ENCODE results near the gene RBM7.

DNA sequence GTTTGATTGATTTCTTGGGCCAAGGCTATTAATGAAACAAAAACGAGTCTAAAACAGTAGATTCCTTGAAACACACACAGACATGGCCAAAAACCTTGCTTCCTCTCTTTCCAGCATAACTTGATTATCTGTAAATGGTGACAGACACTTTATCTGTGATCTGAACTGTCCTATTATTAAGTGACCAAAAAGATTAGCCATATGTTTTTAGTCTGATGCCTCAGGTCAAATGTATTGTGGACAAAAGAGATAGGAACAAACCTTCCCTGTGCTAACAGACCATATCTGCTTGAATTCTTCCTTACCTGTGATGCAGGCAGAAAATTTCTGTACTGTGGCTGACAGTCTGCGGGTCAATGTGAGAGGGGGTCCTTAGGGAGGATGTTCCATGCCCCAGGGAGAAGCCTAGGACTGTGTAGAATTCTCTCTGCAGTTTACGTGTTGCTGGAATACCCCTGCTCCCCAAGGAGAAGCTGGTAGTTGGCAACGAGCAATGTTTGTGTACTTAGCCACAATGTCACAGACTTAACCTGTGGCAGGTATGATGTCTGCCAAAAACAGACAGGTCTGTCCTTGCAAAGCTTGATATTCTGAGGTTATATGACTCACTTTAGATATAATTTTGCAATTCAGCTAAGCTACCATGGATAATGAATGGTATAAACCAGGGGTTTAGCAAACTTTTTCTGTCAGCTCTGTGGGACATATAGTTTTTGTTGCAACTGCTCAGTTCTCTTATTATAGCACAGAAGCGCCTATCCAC, 31.4 kb upstream of the RBM7 start:
- TF ChIP-seq, protein P1, sequence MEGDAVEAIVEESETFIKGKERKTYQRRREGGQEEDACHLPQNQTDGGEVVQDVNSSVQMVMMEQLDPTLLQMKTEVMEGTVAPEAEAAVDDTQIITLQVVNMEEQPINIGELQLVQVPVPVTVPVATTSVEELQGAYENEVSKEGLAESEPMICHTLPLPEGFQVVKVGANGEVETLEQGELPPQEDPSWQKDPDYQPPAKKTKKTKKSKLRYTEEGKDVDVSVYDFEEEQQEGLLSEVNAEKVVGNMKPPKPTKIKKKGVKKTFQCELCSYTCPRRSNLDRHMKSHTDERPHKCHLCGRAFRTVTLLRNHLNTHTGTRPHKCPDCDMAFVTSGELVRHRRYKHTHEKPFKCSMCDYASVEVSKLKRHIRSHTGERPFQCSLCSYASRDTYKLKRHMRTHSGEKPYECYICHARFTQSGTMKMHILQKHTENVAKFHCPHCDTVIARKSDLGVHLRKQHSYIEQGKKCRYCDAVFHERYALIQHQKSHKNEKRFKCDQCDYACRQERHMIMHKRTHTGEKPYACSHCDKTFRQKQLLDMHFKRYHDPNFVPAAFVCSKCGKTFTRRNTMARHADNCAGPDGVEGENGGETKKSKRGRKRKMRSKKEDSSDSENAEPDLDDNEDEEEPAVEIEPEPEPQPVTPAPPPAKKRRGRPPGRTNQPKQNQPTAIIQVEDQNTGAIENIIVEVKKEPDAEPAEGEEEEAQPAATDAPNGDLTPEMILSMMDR (IDR thresholded peaks at IDR 0.05; ENCODE audit: control extremely low read depth in 1 of 3, insufficient read depth in 1 of 3, low read depth in 1 of 3, low read length in 3 of 3), result no peak
- TF ChIP-seq POLR2A (IDR thresholded peaks at IDR 0.05; ENCODE audit: control extremely low read depth in 1 of 2, low read depth in 2 of 2, low read length in 2 of 2) (no peak), ZNF274 (IDR thresholded peaks at IDR 0.05; ENCODE audit: borderline replicate concordance, extremely low read depth, low read length) (no peak), CHD2 (IDR thresholded peaks at IDR 0.05; ENCODE audit: low read length) (no peak), NRF1 (IDR thresholded peaks at IDR 0.05; ENCODE audit: low read depth, low read length) (no peak), BCL11A (IDR thresholded peaks at IDR 0.05; ENCODE audit: low read depth in 2 of 2, low read length in 2 of 2) (no peak), BACH1 (IDR thresholded peaks at IDR 0.05; ENCODE audit: low read length) (no peak), POLR2AphosphoS5 (IDR thresholded peaks at IDR 0.05; ENCODE audit: low read depth, low read length) (no peak), GTF2F1 (IDR thresholded peaks at IDR 0.05; ENCODE audit: borderline replicate concordance, low read depth, low read length) (no peak), EZH2 (IDR thresholded peaks at IDR 0.05; ENCODE audit: low read depth, low read length, severe bottlenecking) (no peak), SP2 (IDR thresholded peaks at IDR 0.05; ENCODE audit: low read length) (no peak)
- TF ChIP-seq, protein P2, sequence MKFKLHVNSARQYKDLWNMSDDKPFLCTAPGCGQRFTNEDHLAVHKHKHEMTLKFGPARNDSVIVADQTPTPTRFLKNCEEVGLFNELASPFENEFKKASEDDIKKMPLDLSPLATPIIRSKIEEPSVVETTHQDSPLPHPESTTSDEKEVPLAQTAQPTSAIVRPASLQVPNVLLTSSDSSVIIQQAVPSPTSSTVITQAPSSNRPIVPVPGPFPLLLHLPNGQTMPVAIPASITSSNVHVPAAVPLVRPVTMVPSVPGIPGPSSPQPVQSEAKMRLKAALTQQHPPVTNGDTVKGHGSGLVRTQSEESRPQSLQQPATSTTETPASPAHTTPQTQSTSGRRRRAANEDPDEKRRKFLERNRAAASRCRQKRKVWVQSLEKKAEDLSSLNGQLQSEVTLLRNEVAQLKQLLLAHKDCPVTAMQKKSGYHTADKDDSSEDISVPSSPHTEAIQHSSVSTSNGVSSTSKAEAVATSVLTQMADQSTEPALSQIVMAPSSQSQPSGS (IDR thresholded peaks at IDR 0.05; ENCODE audit: low read length), result no peak
